Skeletal muscle tissue (tissue), 4 donors: ENCODE data around the gene CHPF2. TPM values are rescaled to one million over a fixed set of nuclear protein-coding genes. Genes with fewer than 3 reads are reported as not detected.

Experiments
- H3K27ac ChIP-seq: one replicate; pipeline ENCODE4 v1.7.0; 2013; ENCODE audit warnings: mild to moderate bottlenecking, low read depth, low read length, inconsistent platforms
- H3K27me3 ChIP-seq, 3 donors: one replicate each; pipeline ENCODE4 v1.7.0; 2013; ENCODE audit warnings: low read length in 3 of 3; ENCODE audit not compliant: control insufficient read depth in 3 of 3, insufficient read depth in 3 of 3
- H3K36me3 ChIP-seq, 3 donors: one replicate each; pipeline ENCODE4 v1.7.0; 2013; ENCODE audit warnings: low read length in 3 of 3; ENCODE audit not compliant: control insufficient read depth in 3 of 3, insufficient read depth in 3 of 3
- H3K4me1 ChIP-seq, 3 donors: one replicate each; pipeline ENCODE4 v1.7.0; 2013; ENCODE audit warnings: low read length in 3 of 3, mild to moderate bottlenecking in 3 of 3; ENCODE audit not compliant: control insufficient read depth in 3 of 3, insufficient read depth in 3 of 3
- H3K4me3 ChIP-seq, 3 donors: one replicate each; pipeline ENCODE4 v1.7.0; 2013; ENCODE audit warnings: low read length in 3 of 3
- H3K9ac ChIP-seq, 3 donors: one replicate each; pipeline ENCODE4 v1.7.0; 2013; ENCODE audit warnings: low read length in 3 of 3, mild to moderate bottlenecking in 3 of 3, moderate library complexity in 2 of 3, low read depth in 1 of 3
- H3K9me3 ChIP-seq, 3 donors: one replicate each; pipeline ENCODE4 v1.7.0; 2013; ENCODE audit warnings: low read length in 3 of 3; ENCODE audit not compliant: control insufficient read depth in 3 of 3
- total RNA-seq: library from RNA; depleted of rRNA; stranded (reverse); fragments of >200 nt; gene quantifications from one replicate; pipeline ENCODE4 v1.2.3, GENCODE V29; 2014
- donor health status: Osteomylitis.

CHPF2 gene
- total RNA-seq, 1 donor from 2014 or later: 16.2 TPM

DNA sequence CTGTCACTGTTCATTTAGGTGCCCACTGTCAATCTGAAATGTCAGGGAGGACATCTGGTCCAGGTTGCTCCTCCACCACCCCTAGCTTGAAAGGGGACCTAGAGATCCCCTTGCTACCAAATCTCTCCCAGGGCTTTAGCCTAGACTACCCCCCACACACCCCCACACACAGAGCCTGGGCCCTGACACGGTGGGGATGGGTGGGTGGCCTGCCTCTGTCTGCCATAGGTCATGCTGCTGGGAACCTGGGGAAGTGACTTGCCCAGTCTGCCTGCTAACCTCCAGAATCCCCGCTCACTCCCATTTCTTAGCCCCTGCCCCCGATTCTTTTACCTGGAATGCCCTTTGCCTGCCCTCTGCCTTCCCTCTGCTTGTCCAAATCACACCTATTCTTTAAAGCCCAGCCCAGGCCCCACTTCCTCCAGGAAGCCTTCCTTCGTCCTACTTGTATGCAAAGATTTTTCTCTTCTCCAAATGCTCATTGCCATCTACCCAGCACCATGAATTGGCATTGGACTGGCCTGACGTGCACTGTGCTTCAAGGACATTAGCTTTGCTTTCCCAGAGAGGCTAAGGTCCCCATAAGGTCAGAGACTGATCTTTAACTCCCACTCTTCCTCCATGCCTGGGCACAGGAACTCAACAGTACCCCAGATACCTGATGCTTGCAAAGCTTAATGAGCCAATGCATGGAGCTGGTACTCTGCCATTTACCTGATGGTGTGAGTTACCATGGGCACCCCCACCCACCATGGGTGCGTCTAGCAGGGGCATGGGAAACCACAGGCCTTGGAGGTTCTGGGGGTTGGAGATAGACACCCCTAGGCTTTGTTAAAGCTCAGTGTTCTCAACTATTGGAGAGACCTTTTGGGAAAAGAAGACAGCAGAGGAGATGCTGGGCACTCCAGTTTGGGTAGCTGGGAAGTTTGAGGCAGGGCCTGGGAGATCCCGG lies 18.2 kb downstream of the CHPF2 start:
- peak overlapping the region; percentile 97 for H3K27ac ChIP-seq
- peaks cover 0 to 4% (median 0%) of the 10 kb centered on the region in 3 donors for H3K27me3 ChIP-seq
- peaks cover 56 to 66% (median 61%) of the 10 kb centered on the region in 3 donors for H3K4me1 ChIP-seq
- H3K9ac ChIP-seq: peak overlapping the region; percentile 85 to 97 (median 85)
- H3K4me3 ChIP-seq: peak overlapping the region; percentile 78 to 85 (median 84)
- no peaks in the 10 kb centered on the region for H3K9me3 ChIP-seq
- H3K36me3 ChIP-seq: no peaks in the 10 kb centered on the region

DNA sequence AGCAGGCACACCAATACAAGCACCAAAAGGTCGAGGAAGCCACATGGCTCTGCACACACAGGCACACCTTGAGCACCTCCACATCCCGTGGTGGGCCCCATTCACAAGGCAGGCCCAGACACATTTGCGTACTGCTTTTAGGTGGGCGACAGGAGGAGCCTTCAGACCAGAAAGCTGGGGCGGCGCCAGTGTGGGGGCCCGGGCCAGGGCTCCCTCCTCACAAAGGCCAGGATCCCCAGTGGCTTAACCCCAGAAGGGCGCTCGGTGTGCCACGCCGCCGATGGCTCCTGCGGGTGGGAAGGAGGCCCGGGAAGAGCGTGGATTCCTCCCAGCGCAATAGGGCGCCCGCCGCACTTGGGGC lies 19.0 kb downstream of the CHPF2 start:
- Histone ChIP-seq H3K27me3 (peaks cover 0 to 2% (median under 1%) of the 10 kb centered on the region in 3 donors), H3K9ac (peak overlapping the region; percentile 84 to 97 (median 85)), H3K27ac (peak overlapping the region; percentile 97), H3K4me1 (peaks cover 48 to 58% (median 53%) of the 10 kb centered on the region in 3 donors), H3K4me3 (peak overlapping the region; percentile 78 to 85 (median 84)), H3K9me3 (no peaks in the 10 kb centered on the region), H3K36me3 (no peaks in the 10 kb centered on the region)

DNA sequence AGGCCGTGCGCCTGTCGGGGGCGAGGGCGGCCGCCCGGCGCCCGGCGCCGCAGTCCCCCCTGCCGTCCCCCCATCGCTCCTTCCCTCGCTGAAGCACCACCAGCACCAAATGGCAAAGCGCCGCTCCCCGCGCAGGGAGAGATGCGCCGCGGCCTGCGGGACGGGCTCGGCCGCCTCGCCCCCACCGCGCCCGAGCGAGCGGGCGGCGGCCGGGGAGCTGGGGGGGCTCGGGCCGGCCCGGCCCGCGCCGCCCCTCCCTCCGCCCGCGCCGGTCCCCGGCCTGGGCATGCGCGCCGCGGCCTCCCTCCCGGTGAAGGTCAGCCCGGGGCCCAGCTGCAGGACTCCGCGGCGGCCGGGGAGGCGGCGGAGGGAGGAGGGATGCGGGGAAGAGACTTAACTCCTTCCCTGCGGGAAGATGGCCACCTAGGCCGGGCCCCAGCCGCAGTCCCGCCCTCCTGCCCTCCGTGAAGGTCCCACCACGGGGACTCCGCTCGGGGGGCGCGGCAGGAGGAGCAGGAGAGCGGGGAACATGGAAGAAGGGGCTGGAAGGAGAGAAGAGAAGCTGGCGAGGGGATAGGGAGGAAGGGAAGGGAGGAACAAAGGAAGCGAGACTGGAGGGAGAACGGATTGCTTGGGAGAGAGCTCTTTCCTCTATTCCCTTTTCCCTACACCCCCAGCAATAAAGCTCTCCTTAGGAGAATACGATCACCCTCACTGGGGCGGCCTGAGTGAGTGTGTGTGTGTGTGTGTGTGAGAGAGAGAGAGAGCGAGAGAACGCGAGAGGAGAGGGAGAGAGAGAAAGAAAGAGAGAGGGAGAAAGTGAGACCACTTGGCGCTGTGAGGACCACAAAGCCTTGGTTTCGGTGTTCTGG lies 19.6 kb downstream of the CHPF2 start:
- no peaks in the 10 kb centered on the region for H3K36me3 ChIP-seq
- no peaks in the 10 kb centered on the region for H3K9me3 ChIP-seq
- H3K27me3 ChIP-seq: peaks cover 0 to 6% (median 5%) of the 10 kb centered on the region in 3 donors
- peak overlapping the region; percentile 84 to 97 (median 85) for H3K9ac ChIP-seq
- H3K4me3 ChIP-seq: peak overlapping the region; percentile 85 to 87 (median 87)
- peak overlapping the region; percentile 97 for H3K27ac ChIP-seq
- H3K4me1 ChIP-seq: peaks cover 42 to 54% (median 47%) of the 10 kb centered on the region in 3 donors

DNA sequence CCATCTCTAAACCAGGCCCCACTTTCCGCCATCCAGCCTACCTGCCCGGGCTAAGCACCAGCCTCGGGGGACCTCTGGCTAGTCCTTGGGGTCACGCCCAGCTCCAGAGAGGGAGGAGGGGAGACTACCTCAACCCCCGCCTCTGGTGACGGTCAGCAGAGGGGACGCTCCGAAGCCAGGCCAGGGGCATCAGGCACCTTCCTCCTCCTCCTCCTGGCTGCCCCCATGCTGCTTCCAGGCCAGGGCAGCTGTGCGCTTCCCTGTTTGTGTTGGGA lies 20.2 kb downstream of the CHPF2 start:
- Histone ChIP-seq H3K27me3 (peaks cover under 1 to 6% (median 6%) of the 10 kb centered on the region in 3 donors), H3K4me1 (peaks cover 36 to 49% (median 41%) of the 10 kb centered on the region in 3 donors)

DNA sequence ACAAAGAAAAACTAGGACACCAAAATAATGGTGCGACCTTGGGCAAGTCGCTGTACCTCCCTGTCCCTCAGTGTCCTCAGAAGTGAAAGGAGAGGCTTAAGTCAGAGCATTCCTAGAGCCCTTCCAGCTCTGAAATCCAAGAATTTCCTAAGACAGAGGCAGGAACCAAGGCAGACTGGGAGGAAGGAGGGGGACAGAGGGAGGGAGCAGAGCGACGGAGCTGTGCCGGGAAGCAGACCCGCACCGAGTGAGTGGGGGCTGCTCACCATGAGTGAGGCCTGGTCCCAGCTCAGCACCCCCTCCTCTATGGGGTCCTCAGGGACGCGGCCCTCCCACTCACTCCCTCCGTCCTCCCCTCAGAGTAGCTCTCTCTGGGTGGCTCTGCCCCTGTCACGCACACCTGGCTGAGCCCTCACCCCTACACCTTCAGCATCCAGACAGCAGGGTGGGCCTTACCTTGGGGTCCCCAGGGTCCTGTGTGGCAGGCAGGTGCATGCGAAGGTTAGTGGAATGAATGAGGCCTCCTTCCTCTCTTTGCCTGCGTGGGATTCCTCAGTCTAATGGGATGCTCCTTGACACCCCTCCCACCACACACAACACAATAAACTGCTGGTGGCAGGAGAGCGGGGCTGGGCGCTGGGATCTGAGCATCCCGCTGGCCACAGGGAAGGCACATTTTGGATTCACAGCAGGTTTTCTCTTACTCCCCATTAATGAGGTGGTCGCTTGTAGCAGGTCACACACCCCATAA lies 20.9 kb downstream of the CHPF2 start:
- Histone ChIP-seq H3K4me1 (peaks cover 33 to 45% (median 37%) of the 10 kb centered on the region in 3 donors), H3K27me3 (peaks cover 6 to 12% (median 9%) of the 10 kb centered on the region in 3 donors), H3K27ac (peak overlapping the region; percentile 73), H3K9ac (peak overlapping the region in 2 of 3 donors; percentile 77 to 86), H3K9me3 (no peaks in the 10 kb centered on the region), H3K4me3 (peak overlapping the region in 2 of 3 donors; percentile 87), H3K36me3 (no peaks in the 10 kb centered on the region)

More for the DNA sequence above, 20.2 kb downstream of the CHPF2 start:
- Histone ChIP-seq H3K9me3 (no peaks in the 10 kb centered on the region), H3K36me3 (no peaks in the 10 kb centered on the region), H3K27ac (peak overlapping the region; percentile 73), H3K9ac (peak overlapping the region; percentile 77 to 86 (median 84)), H3K4me3 (peak overlapping the region; percentile 70 to 87 (median 87))

DNA sequence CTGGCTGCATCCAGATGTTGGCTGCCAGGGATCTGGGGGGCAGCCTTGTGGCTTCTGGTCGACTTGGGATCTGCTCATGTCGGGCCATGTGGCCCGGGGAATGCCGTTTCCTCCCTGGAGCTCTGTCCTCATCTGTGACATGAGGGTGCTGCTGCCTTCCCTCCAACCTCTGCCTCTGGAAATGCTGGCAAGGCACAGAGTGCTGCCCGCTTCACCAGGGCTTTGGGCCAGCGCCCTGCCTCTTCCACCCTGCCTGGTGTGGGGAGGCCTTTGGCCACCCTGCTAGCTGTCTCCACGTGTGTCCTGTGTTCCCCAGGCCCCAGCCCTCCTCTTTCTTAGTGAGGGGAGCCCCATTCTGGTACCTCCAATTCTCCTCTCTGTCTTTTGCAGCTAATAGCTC lies 22.0 kb downstream of the CHPF2 start:
- Histone ChIP-seq H3K9ac (peak overlapping the region in 1 of 3 donors; percentile 33), H3K4me1 (peaks cover 30 to 42% (median 35%) of the 10 kb centered on the region in 3 donors), H3K27me3 (peaks cover 9 to 16% (median 11%) of the 10 kb centered on the region in 3 donors), H3K4me3 (no peak overlapping the region), H3K27ac (no peak overlapping the region), H3K9me3 (no peaks in the 10 kb centered on the region), H3K36me3 (no peaks in the 10 kb centered on the region)

DNA sequence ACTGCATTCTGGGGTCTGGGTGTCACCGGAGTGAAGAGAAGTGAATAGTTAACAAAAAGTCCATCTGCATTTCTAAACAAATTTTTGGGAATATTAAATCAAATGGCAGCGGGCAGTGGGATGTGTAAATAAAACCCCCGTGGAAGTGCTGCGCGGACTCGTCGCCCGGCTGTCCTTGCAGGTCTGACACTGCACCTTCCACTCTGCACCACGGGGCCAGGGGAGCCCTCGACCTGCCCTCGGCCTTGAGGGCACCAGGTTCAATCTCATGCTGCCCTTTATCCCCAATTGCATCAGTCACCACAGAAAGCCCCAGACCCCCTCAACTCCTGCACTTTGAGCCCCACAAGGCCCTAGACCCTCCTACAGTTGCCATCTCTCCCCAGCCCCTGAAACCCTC lies 22.6 kb downstream of the CHPF2 start:
- peaks cover 9 to 18% (median 11%) of the 10 kb centered on the region in 3 donors for H3K27me3 ChIP-seq
- H3K4me1 ChIP-seq: peaks cover 25 to 39% (median 29%) of the 10 kb centered on the region in 3 donors
- H3K36me3 ChIP-seq: no peaks in the 10 kb centered on the region
- H3K9ac ChIP-seq: no peak overlapping the region
- no peaks in the 10 kb centered on the region for H3K9me3 ChIP-seq
- no peak overlapping the region for H3K4me3 ChIP-seq
- no peak overlapping the region for H3K27ac ChIP-seq

DNA sequence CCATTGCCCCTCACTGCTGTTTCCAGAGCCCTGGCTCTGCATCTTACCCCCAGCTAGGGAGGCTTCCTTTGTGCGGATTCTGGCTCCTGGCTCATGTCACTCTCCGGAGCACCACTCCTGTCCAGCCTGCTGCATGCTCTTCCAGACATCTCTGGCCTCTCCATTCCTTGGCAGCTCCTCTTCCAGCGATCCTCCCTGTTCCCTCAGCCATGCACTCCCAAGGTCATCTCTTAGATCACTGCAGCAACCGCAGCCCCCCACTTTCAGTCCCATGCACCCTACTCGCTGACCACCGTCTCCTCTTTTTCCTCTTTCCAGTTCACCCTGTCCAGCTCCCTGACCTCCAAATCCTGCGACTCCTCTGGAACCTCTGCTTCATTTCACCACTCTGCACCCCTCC lies 23.1 kb downstream of the CHPF2 start:
- Histone ChIP-seq H3K4me3 (no peak overlapping the region), H3K9me3 (no peaks in the 10 kb centered on the region), H3K27me3 (peaks cover 9 to 23% (median 17%) of the 10 kb centered on the region in 3 donors), H3K27ac (no peak overlapping the region), H3K9ac (peak overlapping the region in 1 of 3 donors; percentile 25), H3K4me1 (peaks cover 20 to 33% (median 24%) of the 10 kb centered on the region in 3 donors), H3K36me3 (no peaks in the 10 kb centered on the region)

DNA sequence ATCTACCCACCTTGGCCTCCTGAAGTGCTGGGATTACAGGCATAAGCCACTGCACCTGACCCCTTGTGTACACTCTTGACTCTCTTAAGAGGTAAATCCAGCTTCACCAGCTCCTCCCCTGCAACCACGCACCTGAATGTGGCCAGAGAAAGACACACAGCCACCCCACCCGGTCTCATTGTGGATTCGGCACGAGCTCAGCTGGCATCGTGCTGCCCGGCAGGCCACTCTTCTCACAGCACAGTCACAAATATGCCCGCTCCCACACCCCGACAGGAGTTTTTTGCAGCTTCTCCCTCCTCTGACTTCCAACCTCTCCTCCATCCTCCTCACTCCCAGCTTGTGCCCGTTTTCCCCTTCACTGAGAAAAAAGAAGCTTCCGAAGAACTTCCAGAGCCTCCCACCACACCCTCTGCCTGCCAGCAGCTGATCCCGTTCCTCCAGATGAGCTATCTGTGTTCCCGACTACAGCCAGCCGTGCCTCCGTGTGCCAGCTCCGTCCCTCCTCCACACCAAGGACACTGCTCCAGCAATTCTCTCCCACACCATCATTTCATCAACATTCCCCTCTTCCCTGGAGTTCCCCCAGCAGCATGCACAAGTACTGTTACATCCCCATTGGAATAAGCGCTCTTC lies 24.2 kb downstream of the CHPF2 start:
- Histone ChIP-seq H3K36me3 (no peaks in the 10 kb centered on the region), H3K27me3 (peaks cover 18 to 35% (median 28%) of the 10 kb centered on the region in 3 donors), H3K9ac (no peak overlapping the region), H3K27ac (no peak overlapping the region), H3K4me1 (peaks cover 12 to 22% (median 13%) of the 10 kb centered on the region in 3 donors), H3K9me3 (no peaks in the 10 kb centered on the region), H3K4me3 (no peak overlapping the region)
